HEK293T (cell line): ENCODE results near the gene CCDC182.
A peak's percentile ranks its signal among the peaks of the same experiment; 100 is the strongest.

Experiments
- CTCF ChIA-PET: fragments of 350-600 bp; formaldehyde crosslinking; extraction: SDS; loops from one replicate; lab custom pipeline; 2021; ENCODE audit warnings: antibody characterized with exemption, inconsistent platforms; lab: Yijun Ruan, JAX
- POLR2A ChIA-PET: fragments of 350-600 bp; formaldehyde crosslinking; extraction: SDS; loops from one replicate; lab custom pipeline; 2020; ENCODE audit warnings: antibody characterized with exemption, inconsistent platforms; lab: Yijun Ruan, JAX
- DNase-seq: peaks from one replicate; pipeline ENCODE4 v3.0.0; 2012; ENCODE audit warnings: mixed read lengths; ENCODE audit errors: extremely low spot score
- ARNT ChIP-seq: fragments of 450-650 bp; IDR thresholded peaks from 2 replicates; pipeline ENCODE4 v1.6.1; 2017; ENCODE audit warnings: mild to moderate bottlenecking
- BHLHE40 ChIP-seq: fragments of 450-650 bp; IDR thresholded peaks from 2 replicates; pipeline ENCODE4 v1.6.1; 2016; ENCODE audit warnings: mild to moderate bottlenecking, moderate library complexity, borderline replicate concordance
- CTBP1 ChIP-seq: fragments of 450-650 bp; IDR thresholded peaks from 2 replicates; pipeline ENCODE4 v1.6.1; 2016; ENCODE audit warnings: borderline replicate concordance
- ELF4 ChIP-seq: fragments of 450-650 bp; IDR thresholded peaks from 2 replicates; pipeline ENCODE4 v1.6.1; 2017; ENCODE audit warnings: antibody characterized with exemption
- FOXA1 ChIP-seq: fragments of 450-650 bp; IDR thresholded peaks from 2 replicates; pipeline ENCODE4 v1.6.1; 2016; ENCODE audit warnings: mild to moderate bottlenecking
- FOXK2 ChIP-seq: fragments of 450-650 bp; IDR thresholded peaks from 2 replicates; pipeline ENCODE4 v1.6.1; 2016; ENCODE audit warnings: mild to moderate bottlenecking
- FOXM1 ChIP-seq: fragments of 450-650 bp; IDR thresholded peaks from 2 replicates; pipeline ENCODE4 v1.6.1; 2017; ENCODE audit warnings: mild to moderate bottlenecking, borderline replicate concordance
- HDGF ChIP-seq: fragments of 450-650 bp; IDR thresholded peaks from 2 replicates; pipeline ENCODE4 v1.6.1; 2017; ENCODE audit warnings: antibody characterized with exemption, borderline replicate concordance
- L3MBTL2 ChIP-seq: fragments of 450-650 bp; conservative IDR thresholded peaks from 2 replicates; pipeline ENCODE4 v1.6.1; 2016; ENCODE audit warnings: mild to moderate bottlenecking
- LEF1 ChIP-seq: fragments of 450-650 bp; IDR thresholded peaks from 2 replicates; pipeline ENCODE4 v1.6.1; 2017; ENCODE audit warnings: mild to moderate bottlenecking, borderline replicate concordance
- NFRKB ChIP-seq: fragments of 450-650 bp; IDR thresholded peaks from 2 replicates; pipeline ENCODE4 v1.6.1; 2016; ENCODE audit warnings: mild to moderate bottlenecking, moderate library complexity
- PKNOX1 ChIP-seq: fragments of 450-650 bp; IDR thresholded peaks from 2 replicates; pipeline ENCODE4 v1.6.1; 2016
- SP1 ChIP-seq: fragments of 450-650 bp; IDR thresholded peaks from 2 replicates; pipeline ENCODE4 v1.6.1; 2017
- SUZ12 ChIP-seq: fragments of 450-650 bp; IDR thresholded peaks from 2 replicates; pipeline ENCODE4 v1.6.1; 2016; ENCODE audit warnings: mild to moderate bottlenecking
- TARDBP ChIP-seq: fragments of 450-650 bp; IDR thresholded peaks from 2 replicates; pipeline ENCODE4 v1.6.1; 2016
- ZNF384 ChIP-seq: fragments of 450-650 bp; IDR thresholded peaks from 2 replicates; pipeline ENCODE4 v1.6.1; 2016

CCDC182 gene

GRCh38 chr17:57735707-57736106 is 9.4 kb downstream of the CCDC182 start:
- TF ChIP-seq ZNF384, result no peak
- no peak for TF ChIP-seq LEF1
- TF ChIP-seq L3MBTL2, result no peak
- no peak for TF ChIP-seq HDGF
- TF ChIP-seq ELF4, result no peak
- TF ChIP-seq BHLHE40, result no peak
- no peak for TF ChIP-seq ARNT
- TF ChIP-seq SP1, result no peak
- no peak for TF ChIP-seq NFRKB
- TF ChIP-seq CTBP1, result no peak
- no peak for TF ChIP-seq TARDBP
- no peak for TF ChIP-seq SUZ12
- no peak for TF ChIP-seq FOXK2
- DNase-seq, result peak; percentile 52
- ChIA-PET CTCF (no interaction called here), POLR2A (no interaction called here)

GRCh38 chr17:57735230-57735629 is 9.9 kb downstream of the CCDC182 start:
- ChIA-PET CTCF (no interaction called here), POLR2A (no interaction called here)
- DNase-seq, result no peak

GRCh38 chr17:57733085-57733484 is 12.0 kb downstream of the CCDC182 start:
- CTCF ChIA-PET, result no interaction called here
- TF ChIP-seq FOXA1 (no peak), L3MBTL2 (no peak), NFRKB (no peak), TARDBP (no peak), LEF1 (no peak), SUZ12 (no peak), FOXM1 (no peak), BHLHE40 (no peak), ARNT (no peak), ZNF384 (no peak), ELF4 (no peak), PKNOX1 (no peak), FOXK2 (no peak), HDGF (no peak)
- DNase-seq, result no peak
- POLR2A ChIA-PET, result no interaction called here

More at GRCh38 chr17:57735230-57735629, 9.9 kb downstream of the CCDC182 start:
- TF ChIP-seq ARNT (no peak), NFRKB (no peak), FOXK2 (no peak)

GRCh38 chr17:57732062-57732461 is 13.0 kb downstream of the CCDC182 start:
- POLR2A ChIA-PET, result no interaction called here
- no peak for DNase-seq
- CTCF ChIA-PET, result no interaction called here
- TF ChIP-seq SUZ12 (no peak), BHLHE40 (no peak), ELF4 (no peak), ARNT (no peak), ZNF384 (no peak), FOXA1 (no peak), FOXK2 (no peak), HDGF (no peak), PKNOX1 (no peak), NFRKB (no peak)

GRCh38 chr17:57730026-57730701 is 14.9 kb downstream of the CCDC182 start:
- no peak for DNase-seq
- no peak for TF ChIP-seq FOXK2
- TF ChIP-seq FOXA1, result no peak
- TF ChIP-seq L3MBTL2, result no peak
- no peak for TF ChIP-seq HDGF
- no peak for TF ChIP-seq BHLHE40
- TF ChIP-seq ARNT, result no peak
- no peak for TF ChIP-seq NFRKB
- no peak for TF ChIP-seq TARDBP
- TF ChIP-seq PKNOX1, result no peak
- TF ChIP-seq CTBP1, result no peak
- TF ChIP-seq FOXM1, result no peak
- ChIA-PET CTCF (no interaction called here), POLR2A (no interaction called here)

GRCh38 chr17:57727630-57728175 is 17.4 kb downstream of the CCDC182 start:
- POLR2A ChIA-PET, result no interaction called here
- TF ChIP-seq SUZ12 (no peak), TARDBP (no peak), LEF1 (no peak), FOXA1 (no peak), CTBP1 (no peak), FOXK2 (no peak), PKNOX1 (no peak), FOXM1 (no peak), BHLHE40 (no peak), L3MBTL2 (no peak), ELF4 (no peak), ZNF384 (no peak), SP1 (no peak), HDGF (no peak), NFRKB (no peak), ARNT (no peak)
- CTCF ChIA-PET, result interaction anchor here (1.2 kb wide), 1 partner anchor 20 kb away, joined by 4 read pairs; no protein-coding TSS in a partner anchor
- DNase-seq, result no peak
